ENCODE measurements around the gene PSME1. TPM values are rescaled to one million over a fixed set of nuclear protein-coding genes. Genes with fewer than 3 reads are reported as not detected.

PSME1 gene
- total RNA-seq, 1 donor from 2014 or later: 65.0 TPM

DNA sequence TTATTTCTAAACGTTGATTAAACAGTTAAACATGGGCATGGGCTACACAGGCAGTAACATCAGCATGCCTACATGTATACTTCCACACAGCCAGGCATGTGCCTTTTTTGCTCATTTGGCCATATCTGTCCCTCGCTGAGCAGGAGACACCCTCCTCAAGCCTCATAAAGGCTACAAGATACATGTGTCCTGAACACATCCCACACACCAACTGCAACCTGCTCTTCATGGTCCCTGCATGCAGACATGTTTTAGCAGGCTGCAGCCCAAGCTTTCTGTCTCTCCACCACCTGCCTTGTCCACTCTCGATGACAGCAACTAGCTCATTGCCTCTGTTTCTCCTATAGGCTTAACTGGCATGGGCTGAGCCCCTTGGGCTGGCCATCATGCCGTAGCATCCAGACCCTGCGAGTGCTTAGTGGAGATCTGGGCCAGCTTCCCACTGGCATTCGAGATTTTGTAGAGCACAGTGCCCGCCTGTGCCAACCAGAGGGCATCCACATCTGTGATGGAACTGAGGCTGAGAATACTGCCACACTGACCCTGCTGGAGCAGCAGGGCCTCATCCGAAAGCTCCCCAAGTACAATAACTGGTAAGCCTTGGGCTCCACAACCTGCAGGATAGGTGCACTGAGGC is 39.3 kb upstream of the PSME1 start:
- DNase-seq (ENCODE audit: low read depth) (no peak), FAIRE-seq (no peak)
- Histone ChIP-seq H3K4me3 (ENCODE audit: low read depth, low read length) (no peak overlapping the region), H3K36me3 (ENCODE audit: control insufficient read depth, insufficient read depth, low read length) (peaks cover 47% of the 10 kb centered on the region), H3K27me3 (ENCODE audit: control insufficient read depth, insufficient read depth, low read length) (no peaks in the 10 kb centered on the region)
- TF ChIP-seq, protein P1, sequence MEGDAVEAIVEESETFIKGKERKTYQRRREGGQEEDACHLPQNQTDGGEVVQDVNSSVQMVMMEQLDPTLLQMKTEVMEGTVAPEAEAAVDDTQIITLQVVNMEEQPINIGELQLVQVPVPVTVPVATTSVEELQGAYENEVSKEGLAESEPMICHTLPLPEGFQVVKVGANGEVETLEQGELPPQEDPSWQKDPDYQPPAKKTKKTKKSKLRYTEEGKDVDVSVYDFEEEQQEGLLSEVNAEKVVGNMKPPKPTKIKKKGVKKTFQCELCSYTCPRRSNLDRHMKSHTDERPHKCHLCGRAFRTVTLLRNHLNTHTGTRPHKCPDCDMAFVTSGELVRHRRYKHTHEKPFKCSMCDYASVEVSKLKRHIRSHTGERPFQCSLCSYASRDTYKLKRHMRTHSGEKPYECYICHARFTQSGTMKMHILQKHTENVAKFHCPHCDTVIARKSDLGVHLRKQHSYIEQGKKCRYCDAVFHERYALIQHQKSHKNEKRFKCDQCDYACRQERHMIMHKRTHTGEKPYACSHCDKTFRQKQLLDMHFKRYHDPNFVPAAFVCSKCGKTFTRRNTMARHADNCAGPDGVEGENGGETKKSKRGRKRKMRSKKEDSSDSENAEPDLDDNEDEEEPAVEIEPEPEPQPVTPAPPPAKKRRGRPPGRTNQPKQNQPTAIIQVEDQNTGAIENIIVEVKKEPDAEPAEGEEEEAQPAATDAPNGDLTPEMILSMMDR (IDR thresholded peaks at IDR 0.05; ENCODE audit: insufficient read depth, low read length, severe bottlenecking): no peak

DNA sequence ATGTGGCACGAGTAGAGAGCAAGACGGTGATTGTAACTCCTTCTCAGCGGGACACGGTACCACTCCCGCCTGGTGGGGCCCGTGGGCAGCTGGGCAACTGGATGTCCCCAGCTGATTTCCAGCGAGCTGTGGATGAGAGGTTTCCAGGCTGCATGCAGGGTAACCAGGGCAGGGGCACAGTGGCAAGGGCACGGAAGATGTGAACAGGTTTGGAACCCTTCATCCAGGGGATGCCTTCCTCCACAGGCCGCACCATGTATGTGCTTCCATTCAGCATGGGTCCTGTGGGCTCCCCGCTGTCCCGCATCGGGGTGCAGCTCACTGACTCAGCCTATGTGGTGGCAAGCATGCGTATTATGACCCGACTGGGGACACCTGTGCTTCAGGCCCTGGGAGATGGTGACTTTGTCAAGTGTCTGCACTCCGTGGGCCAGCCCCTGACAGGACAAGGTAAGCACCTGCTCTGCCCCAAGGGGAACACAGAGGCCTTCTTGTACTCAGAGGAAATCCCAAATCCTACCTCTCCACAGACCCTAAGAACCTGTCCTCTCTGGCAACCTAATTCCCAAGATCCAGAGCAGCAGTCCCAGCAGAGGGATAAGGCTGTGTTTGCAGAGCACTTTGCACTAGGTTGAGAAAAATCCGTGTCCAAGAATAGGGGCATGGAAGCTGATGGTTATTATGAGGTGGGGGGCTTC is 37.6 kb upstream of the PSME1 start:
- H3K4me3 ChIP-seq (ENCODE audit: low read depth, low read length): no peak overlapping the region
- H3K27me3 ChIP-seq (ENCODE audit: control insufficient read depth, insufficient read depth, low read length): no peaks in the 10 kb centered on the region
- peaks cover 57% of the 10 kb centered on the region for H3K36me3 ChIP-seq (ENCODE audit: control insufficient read depth, insufficient read depth, low read length)
- TF ChIP-seq, protein P1 (IDR thresholded peaks at IDR 0.05; ENCODE audit: insufficient read depth, low read length, severe bottlenecking): no peak
- no peak for DNase-seq (ENCODE audit: low read depth)
- FAIRE-seq: no peak

DNA sequence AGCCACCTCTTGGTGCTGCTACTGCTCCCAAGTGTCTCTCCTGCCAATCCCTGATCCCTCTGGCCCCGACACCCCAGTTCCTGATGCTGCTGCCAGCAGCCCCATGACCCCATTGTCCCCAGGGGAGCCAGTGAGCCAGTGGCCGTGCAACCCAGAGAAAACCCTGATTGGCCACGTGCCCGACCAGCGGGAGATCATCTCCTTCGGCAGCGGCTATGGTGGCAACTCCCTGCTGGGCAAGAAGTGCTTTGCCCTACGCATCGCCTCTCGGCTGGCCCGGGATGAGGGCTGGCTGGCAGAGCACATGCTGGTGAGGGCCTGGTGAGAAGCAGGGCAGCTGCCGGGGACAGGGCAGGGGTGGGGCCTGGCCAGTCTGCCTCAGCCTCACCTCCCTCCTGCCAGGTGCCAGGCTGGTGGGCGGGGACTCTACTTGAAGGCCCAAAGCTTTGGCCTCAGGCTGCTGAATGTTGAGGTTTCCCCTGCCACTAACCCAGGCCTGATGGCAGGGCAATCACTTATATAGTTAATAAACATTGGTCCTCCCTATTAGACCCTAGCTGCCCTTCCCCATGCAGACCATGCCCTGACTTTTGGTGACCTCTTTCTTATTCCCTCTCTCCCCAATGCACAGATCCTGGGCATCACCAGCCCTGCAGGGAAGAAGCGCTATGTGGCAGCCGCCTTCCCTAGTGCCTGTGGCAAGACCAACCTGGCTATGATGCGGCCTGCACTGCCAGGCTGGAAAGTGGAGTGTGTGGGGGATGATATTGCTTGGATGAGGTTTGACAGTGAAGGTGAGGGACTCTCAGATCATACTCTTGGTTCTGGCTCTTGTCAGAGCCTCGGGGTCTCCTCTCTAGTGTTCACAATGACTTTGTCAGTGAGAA is 36.8 kb upstream of the PSME1 start:
- peaks cover 61% of the 10 kb centered on the region for H3K36me3 ChIP-seq (ENCODE audit: control insufficient read depth, insufficient read depth, low read length)

DNA sequence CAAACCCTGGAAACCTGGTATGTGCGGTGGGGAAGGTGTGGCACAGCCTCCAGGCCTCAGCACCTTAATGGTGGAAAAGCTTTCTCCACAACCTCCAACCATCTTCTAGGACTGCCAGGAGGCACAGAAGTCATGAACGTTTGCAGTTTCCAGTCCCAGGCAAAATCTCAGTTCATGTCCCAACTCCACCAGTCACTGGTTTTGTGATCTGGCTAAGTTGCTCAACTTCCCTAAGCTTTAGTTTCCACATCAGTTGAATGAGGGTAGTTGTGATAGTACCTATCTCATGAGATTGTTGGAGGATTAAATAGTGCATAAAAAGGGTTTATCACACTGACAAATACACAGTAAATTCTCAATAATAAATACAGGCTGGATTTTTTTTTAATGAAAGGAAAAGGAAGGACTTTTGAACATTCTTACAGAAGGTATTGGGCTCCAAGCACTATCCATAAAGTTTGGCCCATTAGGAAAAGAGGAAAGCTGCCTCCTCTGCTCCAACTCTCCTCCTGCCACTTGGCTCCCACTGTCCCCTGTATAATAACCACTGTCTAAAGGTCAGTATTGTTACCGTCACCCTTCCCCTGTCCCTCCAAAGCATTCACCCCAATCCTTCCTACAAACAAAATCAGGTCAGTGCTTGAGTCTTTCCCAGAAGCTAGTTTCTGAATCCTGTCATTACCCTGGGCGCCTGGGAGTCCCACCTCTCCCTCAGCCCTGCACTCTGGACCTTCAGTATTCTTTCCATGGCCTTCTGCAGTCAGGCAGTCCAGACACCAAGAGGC is 35.6 kb upstream of the PSME1 start:
- TF ChIP-seq, protein P1 (IDR thresholded peaks at IDR 0.05; ENCODE audit: insufficient read depth, low read length, severe bottlenecking): no peak
- FAIRE-seq (no peak), DNase-seq (ENCODE audit: low read depth) (no peak)
- peaks cover 59% of the 10 kb centered on the region for H3K36me3 ChIP-seq (ENCODE audit: control insufficient read depth, insufficient read depth, low read length)
- no peaks in the 10 kb centered on the region for H3K27me3 ChIP-seq (ENCODE audit: control insufficient read depth, insufficient read depth, low read length)
- H3K4me3 ChIP-seq (ENCODE audit: low read depth, low read length): no peak overlapping the region

More for the DNA sequence above, 36.8 kb upstream of the PSME1 start:
- FAIRE-seq: no peak
- DNase-seq (ENCODE audit: low read depth): no peak
- TF ChIP-seq, protein P1 (IDR thresholded peaks at IDR 0.05; ENCODE audit: insufficient read depth, low read length, severe bottlenecking): no peak
- H3K27me3 ChIP-seq (ENCODE audit: control insufficient read depth, insufficient read depth, low read length): no peaks in the 10 kb centered on the region
- no peak overlapping the region for H3K4me3 ChIP-seq (ENCODE audit: low read depth, low read length)

DNA sequence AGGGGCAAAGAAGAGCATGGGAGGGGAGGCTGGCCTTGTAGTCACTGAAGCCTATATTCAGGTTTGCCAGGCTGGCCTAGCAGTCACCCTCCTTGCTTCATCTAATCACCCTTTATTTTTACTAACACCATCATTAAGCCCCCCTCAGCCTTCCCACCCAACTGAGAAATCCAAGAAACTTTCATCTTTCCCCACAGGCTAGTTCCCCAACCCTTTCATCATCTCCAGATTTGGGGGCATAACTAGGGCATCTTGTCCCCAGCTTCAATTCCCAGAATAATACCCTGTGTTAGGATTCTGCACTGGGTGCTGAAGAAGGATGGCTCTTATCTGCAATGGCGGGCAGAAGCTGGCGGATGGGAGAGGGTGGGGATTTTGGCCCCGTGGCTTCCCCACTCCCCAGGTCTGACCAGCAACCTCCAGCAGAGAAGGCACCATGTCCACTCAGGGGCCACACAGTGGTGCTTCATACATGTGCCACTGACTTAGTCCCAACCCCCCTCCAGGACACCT is 35.0 kb upstream of the PSME1 start:
- no peak for DNase-seq (ENCODE audit: low read depth)
- no peak for FAIRE-seq

More for the DNA sequence above, 35.0 kb upstream of the PSME1 start:
- no peak overlapping the region for H3K4me3 ChIP-seq (ENCODE audit: low read depth, low read length)
- H3K36me3 ChIP-seq (ENCODE audit: control insufficient read depth, insufficient read depth, low read length): peaks cover 54% of the 10 kb centered on the region
- H3K27me3 ChIP-seq (ENCODE audit: control insufficient read depth, insufficient read depth, low read length): no peaks in the 10 kb centered on the region
- TF ChIP-seq, protein P1 (IDR thresholded peaks at IDR 0.05; ENCODE audit: insufficient read depth, low read length, severe bottlenecking): no peak
